HepG2 (cell line): ENCODE data around the gene APOC4. TPM values are rescaled to one million over a fixed set of nuclear protein-coding genes. Genes with fewer than 3 reads are reported as not detected.

Experiments used
- CREB1 ChIP-seq, 2 experiments: fragments of 450-650 bp in 1 of 2; IDR thresholded peaks; 2 replicates each; pipeline ENCODE4 v1.6.1; 2016 to 2017; ENCODE audit warnings: control low read depth in 1 of 2, mild to moderate bottlenecking in 1 of 2, missing compliant biosample characterization in 1 of 2, missing genetic modification characterization in 1 of 2
- EED ChIP-seq: sonication (generic); formaldehyde crosslinking; IDR thresholded peaks from 2 replicates; pipeline ENCODE4 v1.5.0; 2020; ENCODE audit warnings: mild to moderate bottlenecking, missing genetic modification reagents
- HMGA1 ChIP-seq: sonication (generic); formaldehyde crosslinking; conservative IDR thresholded peaks from 2 replicates; pipeline ENCODE4 v1.4.0; 2020; ENCODE audit warnings: missing genetic modification reagents
- HOXA3 ChIP-seq: sonication (generic); formaldehyde crosslinking; IDR thresholded peaks from 2 replicates; pipeline ENCODE4 v1.5.0; 2020; ENCODE audit warnings: missing genetic modification reagents
- KLF15 ChIP-seq: sonication (generic); formaldehyde crosslinking; IDR thresholded peaks from 2 replicates; pipeline ENCODE4 v1.8.1; 2023; ENCODE audit warnings: borderline replicate concordance, mild to moderate bottlenecking, inconsistent platforms, missing genetic modification reagents, mixed read lengths
- NFKB2 ChIP-seq: sonication (generic); formaldehyde crosslinking; IDR thresholded peaks from 2 replicates; pipeline ENCODE4 v1.4.0; 2020; ENCODE audit warnings: missing genetic modification reagents, borderline replicate concordance
- PAF1 ChIP-seq: IDR thresholded peaks from 2 replicates; pipeline ENCODE4 v1.6.1; 2016; ENCODE audit warnings: missing genetic modification reagents, missing compliant biosample characterization
- ZBTB20 ChIP-seq: sonication (generic); formaldehyde crosslinking; IDR thresholded peaks from 2 replicates; pipeline ENCODE4 v1.8.1; 2023; ENCODE audit warnings: missing genetic modification reagents, low read depth, mild to moderate bottlenecking, borderline replicate concordance
- ZNF768 ChIP-seq: sonication (generic); formaldehyde crosslinking; IDR thresholded peaks from 2 replicates; pipeline ENCODE4 v1.4.0; 2020; ENCODE audit warnings: missing genetic modification reagents
- polyA plus RNA-seq, 8 experiments: library from polyadenylated mRNA; depleted of rRNA in 3 of 8; stranded (reverse) in 7 of 8; unstranded in 1 of 8; fragments of >200 nt; fragmentation: Illumina TruSeq in 4 of 8; extraction: Trizol in 4 of 8; gene quantifications; 2 replicates each; pipeline versions ENCODE4 v1.2.1 to v1.2.3, GENCODE V29; 2011 to 2016; ENCODE audit warnings: low read depth in 4 of 8, missing spikeins in 1 of 8, mixed read lengths in 1 of 8; ENCODE audit not compliant: insufficient read depth in 1 of 8
- total RNA-seq, 5 experiments: library from RNA; depleted of rRNA; stranded (reverse); fragments of >200 nt; fragmentation: Illumina TruSeq; extraction: Trizol; gene quantifications; 2 replicates each; pipeline ENCODE4 v1.2.3, GENCODE V29; 2016; ENCODE audit warnings: low read depth in 1 of 5
- TF ChIP-seq, protein P1 (sequence below): IDR thresholded peaks from 2 replicates; pipeline ENCODE4 v1.6.1; 2016; ENCODE audit warnings: missing compliant biosample characterization, missing genetic modification reagents, borderline replicate concordance
- TF ChIP-seq, protein P2 (sequence below): IDR thresholded peaks from 2 replicates; pipeline ENCODE4 v1.4.0; 2020; ENCODE audit warnings: mild to moderate bottlenecking, missing genetic modification reagents
- TF ChIP-seq, protein P3 (sequence below): sonication (generic); formaldehyde crosslinking; IDR thresholded peaks from 2 replicates; pipeline ENCODE4 v1.5.1; 2020; ENCODE audit warnings: mild to moderate bottlenecking, missing genetic modification reagents, moderate library complexity
- TF ChIP-seq, protein P4 (sequence below): IDR thresholded peaks from 2 replicates; pipeline ENCODE4 v1.6.1; 2016
- TF ChIP-seq, protein P5 (sequence below): sonication (generic); formaldehyde crosslinking; IDR thresholded peaks from 2 replicates; pipeline ENCODE4 v1.5.1; 2020; ENCODE audit warnings: missing genetic modification reagents, mild to moderate bottlenecking, borderline replicate concordance
- TF ChIP-seq, protein P6 (sequence below): sonication (generic); formaldehyde crosslinking; IDR thresholded peaks from 2 replicates; pipeline ENCODE4 v1.5.0; 2020; ENCODE audit warnings: missing genetic modification reagents, mild to moderate bottlenecking, borderline replicate concordance

Gene APOC4
- total and polyA plus RNA-seq, 2 of the 13 experiments (the other 11 are each of a cell fraction or from before 2014, with no cell fraction given): 0.46 TPM; not detected in 1

DNA sequence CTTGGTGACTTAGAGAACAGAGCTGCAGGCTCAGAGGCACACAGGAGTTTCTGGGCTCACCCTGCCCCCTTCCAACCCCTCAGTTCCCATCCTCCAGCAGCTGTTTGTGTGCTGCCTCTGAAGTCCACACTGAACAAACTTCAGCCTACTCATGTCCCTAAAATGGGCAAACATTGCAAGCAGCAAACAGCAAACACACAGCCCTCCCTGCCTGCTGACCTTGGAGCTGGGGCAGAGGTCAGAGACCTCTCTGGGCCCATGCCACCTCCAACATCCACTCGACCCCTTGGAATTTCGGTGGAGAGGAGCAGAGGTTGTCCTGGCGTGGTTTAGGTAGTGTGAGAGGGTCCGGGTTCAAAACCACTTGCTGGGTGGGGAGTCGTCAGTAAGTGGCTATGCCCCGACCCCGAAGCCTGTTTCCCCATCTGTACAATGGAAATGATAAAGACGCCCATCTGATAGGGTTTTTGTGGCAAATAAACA lies 17.8 kb upstream of the APOC4 start (continued):
- TF ChIP-seq, protein P1, sequence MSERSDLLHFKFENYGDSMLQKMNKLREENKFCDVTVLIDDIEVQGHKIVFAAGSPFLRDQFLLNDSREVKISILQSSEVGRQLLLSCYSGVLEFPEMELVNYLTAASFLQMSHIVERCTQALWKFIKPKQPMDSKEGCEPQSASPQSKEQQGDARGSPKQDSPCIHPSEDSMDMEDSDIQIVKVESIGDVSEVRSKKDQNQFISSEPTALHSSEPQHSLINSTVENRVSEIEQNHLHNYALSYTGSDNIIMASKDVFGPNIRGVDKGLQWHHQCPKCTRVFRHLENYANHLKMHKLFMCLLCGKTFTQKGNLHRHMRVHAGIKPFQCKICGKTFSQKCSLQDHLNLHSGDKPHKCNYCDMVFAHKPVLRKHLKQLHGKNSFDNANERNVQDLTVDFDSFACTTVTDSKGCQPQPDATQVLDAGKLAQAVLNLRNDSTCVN (CRISPR knock-in tag): peak; percentile 64; the same call in 1 of the 2 replicates
- TF ChIP-seq CREB1 (IDR thresholded peaks at IDR 0.05): no peak
- peak; percentile 77 for TF ChIP-seq CREB1 (CRISPR knock-in tag; IDR thresholded peaks at IDR 0.05)
- TF ChIP-seq, protein P2, sequence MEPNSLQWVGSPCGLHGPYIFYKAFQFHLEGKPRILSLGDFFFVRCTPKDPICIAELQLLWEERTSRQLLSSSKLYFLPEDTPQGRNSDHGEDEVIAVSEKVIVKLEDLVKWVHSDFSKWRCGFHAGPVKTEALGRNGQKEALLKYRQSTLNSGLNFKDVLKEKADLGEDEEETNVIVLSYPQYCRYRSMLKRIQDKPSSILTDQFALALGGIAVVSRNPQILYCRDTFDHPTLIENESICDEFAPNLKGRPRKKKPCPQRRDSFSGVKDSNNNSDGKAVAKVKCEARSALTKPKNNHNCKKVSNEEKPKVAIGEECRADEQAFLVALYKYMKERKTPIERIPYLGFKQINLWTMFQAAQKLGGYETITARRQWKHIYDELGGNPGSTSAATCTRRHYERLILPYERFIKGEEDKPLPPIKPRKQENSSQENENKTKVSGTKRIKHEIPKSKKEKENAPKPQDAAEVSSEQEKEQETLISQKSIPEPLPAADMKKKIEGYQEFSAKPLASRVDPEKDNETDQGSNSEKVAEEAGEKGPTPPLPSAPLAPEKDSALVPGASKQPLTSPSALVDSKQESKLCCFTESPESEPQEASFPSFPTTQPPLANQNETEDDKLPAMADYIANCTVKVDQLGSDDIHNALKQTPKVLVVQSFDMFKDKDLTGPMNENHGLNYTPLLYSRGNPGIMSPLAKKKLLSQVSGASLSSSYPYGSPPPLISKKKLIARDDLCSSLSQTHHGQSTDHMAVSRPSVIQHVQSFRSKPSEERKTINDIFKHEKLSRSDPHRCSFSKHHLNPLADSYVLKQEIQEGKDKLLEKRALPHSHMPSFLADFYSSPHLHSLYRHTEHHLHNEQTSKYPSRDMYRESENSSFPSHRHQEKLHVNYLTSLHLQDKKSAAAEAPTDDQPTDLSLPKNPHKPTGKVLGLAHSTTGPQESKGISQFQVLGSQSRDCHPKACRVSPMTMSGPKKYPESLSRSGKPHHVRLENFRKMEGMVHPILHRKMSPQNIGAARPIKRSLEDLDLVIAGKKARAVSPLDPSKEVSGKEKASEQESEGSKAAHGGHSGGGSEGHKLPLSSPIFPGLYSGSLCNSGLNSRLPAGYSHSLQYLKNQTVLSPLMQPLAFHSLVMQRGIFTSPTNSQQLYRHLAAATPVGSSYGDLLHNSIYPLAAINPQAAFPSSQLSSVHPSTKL (CRISPR knock-in tag): peak; percentile 99
- TF ChIP-seq KLF15: no peak
- peak; percentile 75; the same call in 1 of the 2 replicates for TF ChIP-seq PAF1 (CRISPR knock-in tag)
- TF ChIP-seq, protein P3, sequence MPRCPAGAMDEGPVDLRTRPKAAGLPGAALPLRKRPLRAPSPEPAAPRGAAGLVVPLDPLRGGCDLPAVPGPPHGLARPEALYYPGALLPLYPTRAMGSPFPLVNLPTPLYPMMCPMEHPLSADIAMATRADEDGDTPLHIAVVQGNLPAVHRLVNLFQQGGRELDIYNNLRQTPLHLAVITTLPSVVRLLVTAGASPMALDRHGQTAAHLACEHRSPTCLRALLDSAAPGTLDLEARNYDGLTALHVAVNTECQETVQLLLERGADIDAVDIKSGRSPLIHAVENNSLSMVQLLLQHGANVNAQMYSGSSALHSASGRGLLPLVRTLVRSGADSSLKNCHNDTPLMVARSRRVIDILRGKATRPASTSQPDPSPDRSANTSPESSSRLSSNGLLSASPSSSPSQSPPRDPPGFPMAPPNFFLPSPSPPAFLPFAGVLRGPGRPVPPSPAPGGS (CRISPR knock-in tag): peak; percentile 91
- TF ChIP-seq HOXA3 (CRISPR knock-in tag): peak; percentile 91
- peak; percentile 94; the same call in 1 of the 2 replicates for TF ChIP-seq ZBTB20 (CRISPR knock-in tag)
- TF ChIP-seq, protein P4, sequence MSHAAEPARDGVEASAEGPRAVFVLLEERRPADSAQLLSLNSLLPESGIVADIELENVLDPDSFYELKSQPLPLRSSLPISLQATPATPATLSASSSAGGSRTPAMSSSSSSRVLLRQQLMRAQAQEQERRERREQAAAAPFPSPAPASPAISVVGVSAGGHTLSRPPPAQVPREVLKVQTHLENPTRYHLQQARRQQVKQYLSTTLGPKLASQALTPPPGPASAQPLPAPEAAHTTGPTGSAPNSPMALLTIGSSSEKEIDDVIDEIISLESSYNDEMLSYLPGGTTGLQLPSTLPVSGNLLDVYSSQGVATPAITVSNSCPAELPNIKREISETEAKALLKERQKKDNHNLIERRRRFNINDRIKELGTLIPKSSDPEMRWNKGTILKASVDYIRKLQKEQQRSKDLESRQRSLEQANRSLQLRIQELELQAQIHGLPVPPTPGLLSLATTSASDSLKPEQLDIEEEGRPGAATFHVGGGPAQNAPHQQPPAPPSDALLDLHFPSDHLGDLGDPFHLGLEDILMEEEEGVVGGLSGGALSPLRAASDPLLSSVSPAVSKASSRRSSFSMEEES: peak; percentile 96
- peak; percentile 67 for TF ChIP-seq ZNF768 (CRISPR knock-in tag)
- no peak for TF ChIP-seq HMGA1
- TF ChIP-seq EED: no peak
- TF ChIP-seq, protein P5, sequence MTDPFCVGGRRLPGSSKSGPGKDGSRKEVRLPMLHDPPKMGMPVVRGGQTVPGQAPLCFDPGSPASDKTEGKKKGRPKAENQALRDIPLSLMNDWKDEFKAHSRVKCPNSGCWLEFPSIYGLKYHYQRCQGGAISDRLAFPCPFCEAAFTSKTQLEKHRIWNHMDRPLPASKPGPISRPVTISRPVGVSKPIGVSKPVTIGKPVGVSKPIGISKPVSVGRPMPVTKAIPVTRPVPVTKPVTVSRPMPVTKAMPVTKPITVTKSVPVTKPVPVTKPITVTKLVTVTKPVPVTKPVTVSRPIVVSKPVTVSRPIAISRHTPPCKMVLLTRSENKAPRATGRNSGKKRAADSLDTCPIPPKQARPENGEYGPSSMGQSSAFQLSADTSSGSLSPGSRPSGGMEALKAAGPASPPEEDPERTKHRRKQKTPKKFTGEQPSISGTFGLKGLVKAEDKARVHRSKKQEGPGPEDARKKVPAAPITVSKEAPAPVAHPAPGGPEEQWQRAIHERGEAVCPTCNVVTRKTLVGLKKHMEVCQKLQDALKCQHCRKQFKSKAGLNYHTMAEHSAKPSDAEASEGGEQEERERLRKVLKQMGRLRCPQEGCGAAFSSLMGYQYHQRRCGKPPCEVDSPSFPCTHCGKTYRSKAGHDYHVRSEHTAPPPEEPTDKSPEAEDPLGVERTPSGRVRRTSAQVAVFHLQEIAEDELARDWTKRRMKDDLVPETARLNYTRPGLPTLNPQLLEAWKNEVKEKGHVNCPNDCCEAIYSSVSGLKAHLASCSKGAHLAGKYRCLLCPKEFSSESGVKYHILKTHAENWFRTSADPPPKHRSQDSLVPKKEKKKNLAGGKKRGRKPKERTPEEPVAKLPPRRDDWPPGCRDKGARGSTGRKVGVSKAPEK (CRISPR knock-in tag): no peak
- TF ChIP-seq NFKB2 (CRISPR knock-in tag): peak; percentile 52; the same call in 1 of the 2 replicates
- TF ChIP-seq, protein P6, sequence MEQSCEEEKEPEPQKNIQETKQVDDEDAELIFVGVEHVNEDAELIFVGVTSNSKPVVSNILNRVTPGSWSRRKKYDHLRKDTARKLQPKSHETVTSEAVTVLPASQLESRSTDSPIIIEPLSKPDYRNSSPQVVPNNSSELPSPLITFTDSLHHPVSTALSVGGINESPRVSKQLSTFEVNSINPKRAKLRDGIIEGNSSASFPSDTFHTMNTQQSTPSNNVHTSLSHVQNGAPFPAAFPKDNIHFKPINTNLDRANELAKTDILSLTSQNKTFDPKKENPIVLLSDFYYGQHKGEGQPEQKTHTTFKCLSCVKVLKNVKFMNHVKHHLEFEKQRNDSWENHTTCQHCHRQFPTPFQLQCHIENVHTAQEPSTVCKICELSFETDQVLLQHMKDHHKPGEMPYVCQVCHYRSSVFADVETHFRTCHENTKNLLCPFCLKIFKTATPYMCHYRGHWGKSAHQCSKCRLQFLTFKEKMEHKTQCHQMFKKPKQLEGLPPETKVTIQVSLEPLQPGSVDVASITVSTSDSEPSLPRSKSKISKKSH (CRISPR knock-in tag): no peak
